SIG-M5 treated with dmso at 0.1 percent for 504 hours (cell line): ENCODE measurements around the gene KATNB1.
"Not testable (repeated sequence)": the region's sequence is repeated elsewhere in the genome, so short reads cannot be mapped to it uniquely, and the experiment has no call there.

ENCODE experiments used
- DNase-seq: peaks from one replicate; lab custom pipeline; 2025; ENCODE audit not compliant: unreplicated experiment; lab: John Stamatoyannopoulos, UW

KATNB1 gene

DNA sequence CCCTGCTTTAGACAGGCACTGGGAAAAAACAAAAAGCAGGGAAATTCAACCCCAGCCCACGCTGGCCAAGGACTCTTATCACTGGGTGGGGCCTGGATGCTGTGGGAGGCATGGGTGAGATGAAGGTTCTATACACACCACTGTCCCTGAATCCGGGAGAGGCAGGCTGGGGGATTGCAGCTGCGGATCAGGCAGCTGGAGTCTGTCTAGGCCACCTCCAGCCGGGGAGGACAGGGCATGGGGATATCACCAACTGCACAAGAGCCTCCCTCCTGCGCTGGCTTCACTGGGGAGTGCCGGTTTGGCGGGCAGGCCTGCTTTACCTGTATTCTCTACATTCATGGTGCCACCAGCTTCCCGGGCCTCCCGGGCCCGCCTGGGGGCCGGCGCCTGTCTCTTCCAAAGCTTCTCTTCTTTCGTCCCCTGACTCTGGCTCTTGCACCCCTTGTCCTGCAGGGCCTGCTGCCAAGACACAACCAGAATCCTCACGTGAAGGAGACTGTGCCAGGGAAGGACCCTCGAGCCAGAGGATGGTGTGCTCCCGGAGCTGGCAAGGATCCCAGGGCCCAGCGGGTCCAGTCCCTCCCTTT, 52.8 kb downstream of the KATNB1 start:
- DNase-seq = no peak

DNA sequence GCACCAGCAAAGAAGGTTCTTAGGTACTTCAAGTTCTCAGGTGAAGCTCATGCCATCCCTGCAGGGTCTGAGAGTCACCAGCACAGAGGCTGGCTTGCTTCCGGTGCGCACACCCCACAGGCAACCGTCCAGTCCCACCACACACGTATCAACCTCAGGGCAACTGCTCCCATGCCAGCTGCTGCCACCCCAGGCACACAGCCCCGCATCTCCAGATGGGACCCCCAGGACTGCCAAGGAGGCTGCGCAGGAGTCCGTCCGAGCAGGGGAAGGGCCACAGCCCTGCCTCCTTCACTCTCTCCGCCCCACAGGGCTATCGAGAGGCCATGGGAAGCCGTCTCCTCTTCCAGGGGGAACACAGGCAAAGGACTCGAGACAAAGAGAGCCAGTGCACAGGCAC, 53.4 kb downstream of the KATNB1 start:
- no peak for DNase-seq

DNA sequence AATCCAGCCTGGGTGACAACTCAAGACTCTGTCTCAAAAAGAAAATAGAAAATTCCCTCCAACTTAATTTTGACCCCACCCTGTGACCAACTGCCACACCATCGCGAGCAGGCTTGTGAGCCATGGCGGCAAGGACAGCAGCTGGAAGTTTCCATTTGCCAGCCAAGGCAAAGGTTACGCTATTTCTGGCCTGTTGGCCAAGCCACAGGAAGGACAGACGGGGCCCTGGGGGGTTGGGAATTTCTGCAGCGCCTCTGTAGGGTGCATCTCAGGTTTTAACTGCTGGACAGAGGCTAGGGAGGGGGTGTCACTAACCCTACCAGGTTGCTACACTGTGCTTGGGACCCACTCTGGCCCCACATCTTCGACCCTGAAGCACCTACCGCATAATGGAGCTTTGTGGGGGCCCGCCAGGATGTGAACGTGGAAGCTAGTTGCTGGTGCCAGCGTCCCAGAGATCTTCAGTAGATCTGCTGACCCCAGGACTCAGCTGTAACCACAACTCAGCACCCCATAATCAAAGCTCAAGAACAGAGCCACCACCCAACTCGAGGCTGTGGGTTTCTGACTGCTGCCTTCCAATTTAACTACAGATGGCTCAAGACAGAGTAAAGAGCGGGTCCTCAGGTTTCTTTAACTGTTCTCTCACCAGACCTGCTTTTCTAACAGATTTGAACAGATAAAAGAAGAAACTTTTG, 55.8 kb downstream of the KATNB1 start:
- DNase-seq = no peak

DNA sequence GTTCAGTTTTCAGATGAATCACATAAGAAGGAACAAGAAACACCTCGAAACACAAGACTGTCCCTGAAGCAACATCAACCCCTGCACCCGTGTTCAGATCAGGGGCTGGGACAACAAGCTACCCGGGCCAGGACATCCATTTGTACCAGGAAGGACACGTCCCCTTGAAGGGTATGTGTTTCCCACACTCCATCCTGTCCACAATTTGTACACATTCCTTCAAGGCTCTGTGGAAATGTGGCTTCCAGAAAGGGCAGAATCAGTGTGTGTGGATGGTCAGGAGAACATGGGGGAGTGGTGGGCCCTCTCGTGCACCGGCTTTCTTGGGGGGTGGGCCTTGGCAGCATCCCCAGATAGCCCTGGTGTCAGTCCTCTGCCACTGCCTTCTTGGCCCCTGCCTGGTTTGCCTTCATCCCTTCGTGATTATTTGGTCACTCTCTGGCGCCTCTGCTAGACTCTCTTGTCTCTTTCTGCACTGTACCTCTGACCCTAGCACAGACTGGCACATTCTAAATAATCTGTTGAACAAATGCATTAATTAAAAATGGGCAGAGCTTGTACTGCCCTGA, 56.4 kb downstream of the KATNB1 start:
- no peak for DNase-seq

DNA sequence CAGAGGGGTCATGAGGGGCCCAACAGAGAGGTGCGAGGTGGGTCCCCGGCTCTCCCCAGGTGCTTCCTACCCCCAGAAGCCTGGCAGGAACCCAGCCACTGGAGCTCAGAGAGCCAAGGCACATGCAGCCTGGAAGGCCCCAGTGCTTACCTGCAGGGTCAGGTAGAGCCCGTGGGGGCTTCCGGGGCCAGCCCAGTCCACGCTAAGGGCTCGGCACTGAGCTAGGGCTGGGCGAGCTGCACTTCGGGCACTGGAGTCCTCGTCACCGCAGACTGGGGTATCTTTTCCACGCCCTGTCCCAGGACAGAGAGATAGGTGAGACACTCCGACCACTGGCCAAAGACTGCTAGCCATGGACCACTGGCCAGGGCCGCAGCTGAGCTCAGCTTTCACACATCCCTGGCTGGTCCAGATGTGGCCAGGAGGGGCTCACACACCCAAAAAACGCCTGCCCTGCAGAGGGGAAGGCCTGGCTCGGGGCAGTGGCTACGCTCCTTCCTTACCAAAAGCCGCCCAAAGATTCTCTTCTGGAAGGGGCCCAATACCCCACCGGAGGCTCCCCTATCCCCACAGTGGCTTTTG, 59.4 kb downstream of the KATNB1 start:
- DNase-seq = no peak

DNA sequence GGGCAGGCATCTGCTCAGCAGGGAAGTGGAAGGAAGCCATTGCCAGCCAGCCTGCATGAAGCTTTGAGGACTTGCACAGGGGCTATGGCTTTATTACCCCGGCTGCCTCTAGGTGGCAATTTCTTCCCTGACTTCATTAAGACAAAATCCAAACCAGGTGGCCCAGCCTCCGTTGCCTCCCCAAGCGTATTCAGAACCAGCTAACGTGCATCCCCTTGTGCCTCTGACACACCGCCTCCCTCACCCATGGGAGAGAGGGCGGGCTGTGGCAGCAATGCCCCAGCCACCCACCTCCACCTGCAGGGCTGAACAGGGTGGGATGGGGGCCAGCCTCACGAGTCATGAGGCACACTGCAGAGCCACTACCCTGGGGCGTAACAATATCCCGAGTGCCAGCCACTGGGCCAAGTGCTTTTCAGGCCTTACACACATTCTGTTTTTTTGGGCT, 59.9 kb downstream of the KATNB1 start:
- DNase-seq = peak; percentile 19

DNA sequence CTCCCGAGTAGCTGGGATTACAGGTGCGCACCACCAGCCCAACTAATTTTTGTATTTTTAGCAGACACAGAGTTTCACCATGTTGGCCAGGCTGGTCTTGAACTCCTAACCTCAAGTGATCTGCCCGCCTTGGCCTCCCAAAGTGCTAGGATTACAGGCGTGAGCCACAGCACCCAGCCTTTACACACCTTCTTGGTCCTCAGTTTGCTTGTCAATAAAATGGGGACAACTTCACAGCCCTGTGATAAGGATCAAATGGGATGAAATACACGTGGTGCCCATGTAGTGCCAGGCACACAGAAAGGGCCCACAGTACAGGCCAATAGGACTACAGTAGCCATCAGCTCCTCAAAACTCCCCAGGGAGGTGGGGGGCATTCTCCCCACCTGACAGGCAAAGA, 60.4 kb downstream of the KATNB1 start:
- not testable (repeated sequence) for DNase-seq

DNA sequence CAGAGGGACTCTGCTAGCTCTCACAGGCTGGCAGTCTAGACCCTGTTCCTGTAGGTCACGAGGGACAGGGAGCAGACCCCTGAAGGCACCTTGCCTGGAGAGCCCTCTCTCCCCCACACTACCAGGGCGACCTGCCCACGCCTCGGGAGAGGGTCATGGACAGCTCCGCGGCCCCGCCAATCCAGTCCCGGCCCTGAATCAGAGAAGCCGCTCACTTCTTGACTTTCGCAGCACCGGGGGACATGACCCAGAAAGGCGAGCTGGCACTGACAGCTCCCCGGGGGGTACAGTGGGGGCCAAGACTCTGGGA, 61.6 kb downstream of the KATNB1 start:
- DNase-seq = no peak

DNA sequence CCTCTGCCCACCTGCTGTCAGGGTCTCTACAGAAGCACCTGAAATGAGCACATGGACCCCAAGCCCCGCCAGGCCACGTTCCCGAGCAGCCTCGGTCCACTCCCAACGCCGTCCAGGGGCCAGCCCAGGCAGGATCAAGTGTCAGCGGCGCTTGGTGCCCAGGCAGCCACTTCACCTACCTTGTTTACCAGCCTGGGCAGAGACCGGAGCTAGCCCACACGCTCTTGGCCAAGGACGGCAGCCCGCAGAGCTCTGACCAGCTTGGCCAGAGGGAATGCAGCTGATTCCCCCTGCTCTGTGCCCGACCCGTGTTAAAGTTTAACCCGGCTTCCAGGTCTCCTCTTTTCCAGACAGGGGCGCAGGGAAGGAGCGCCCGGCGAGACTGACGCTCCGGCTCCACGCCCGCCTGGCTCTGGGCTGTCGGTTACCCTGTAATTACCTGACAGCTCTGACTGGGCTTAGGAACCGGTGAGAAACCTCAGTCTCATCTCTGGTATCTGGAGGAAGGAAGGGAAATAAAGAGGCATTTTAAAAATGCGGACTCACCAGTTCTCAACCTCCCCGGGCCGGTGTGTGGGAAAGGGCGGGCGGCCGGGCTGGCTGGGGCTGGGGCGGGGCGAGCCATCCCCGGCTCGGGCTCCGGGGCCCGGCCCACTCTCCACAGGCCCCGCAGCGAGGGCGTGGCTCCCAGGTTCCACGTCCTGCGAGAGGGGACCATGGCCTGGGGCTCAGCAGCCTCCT, 62.1 kb downstream of the KATNB1 start:
- no peak for DNase-seq

DNA sequence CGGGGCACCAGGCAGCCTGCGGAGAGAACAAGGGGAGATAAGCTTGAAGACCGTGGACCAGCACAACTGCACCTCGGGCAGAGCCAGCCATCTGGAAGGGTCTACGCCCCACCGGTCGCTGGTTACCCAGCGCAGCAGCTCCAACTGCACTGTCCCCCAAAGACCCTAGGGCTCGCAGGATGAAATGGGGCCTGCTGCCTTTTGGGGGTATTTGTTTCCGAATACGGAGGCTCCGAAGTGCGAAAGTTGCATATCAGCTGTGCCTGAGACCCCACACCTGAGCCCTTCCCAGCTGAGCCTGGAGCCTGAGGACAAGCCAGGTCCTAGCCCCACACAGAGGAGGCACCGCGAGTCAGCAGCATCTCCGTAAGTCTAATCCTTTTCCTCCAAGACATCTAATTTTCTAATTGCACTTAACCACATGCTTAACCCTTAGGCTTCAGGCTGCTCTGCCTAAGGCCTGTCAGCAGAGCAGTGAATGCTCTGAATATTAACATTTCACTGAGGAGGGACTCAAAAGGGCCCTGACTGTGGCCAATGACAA, 62.8 kb downstream of the KATNB1 start:
- no peak for DNase-seq

DNA sequence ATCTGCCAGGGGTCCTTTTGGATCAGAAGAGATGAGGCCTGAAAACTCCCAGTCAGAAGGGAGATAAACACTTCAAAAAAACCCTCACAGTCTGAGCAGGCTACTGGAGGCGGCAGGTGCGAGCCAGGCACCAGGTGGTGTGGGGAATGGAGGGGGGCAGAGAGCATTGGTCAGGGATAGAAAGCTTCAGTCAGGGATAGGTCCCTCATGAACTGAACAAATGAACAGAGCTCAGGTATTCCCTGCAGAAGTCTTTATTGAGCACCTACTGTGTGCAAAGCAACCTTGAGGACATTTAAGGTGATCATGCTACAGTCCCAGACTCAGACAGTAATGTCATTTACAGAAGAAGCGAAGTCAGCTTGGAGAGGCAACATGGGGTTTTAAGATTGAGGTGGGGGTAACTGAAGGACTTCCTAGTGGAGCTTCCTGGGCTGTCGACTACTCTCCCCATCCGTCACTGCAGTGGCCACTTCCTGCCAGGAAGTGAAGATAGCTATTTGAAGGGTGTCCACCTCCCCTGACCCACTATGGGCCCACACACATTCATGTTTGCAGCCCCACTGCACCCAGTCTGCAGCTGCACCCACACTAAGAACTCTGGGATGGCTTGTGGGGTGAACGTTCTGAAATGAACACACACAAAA, 63.5 kb downstream of the KATNB1 start:
- no peak for DNase-seq

DNA sequence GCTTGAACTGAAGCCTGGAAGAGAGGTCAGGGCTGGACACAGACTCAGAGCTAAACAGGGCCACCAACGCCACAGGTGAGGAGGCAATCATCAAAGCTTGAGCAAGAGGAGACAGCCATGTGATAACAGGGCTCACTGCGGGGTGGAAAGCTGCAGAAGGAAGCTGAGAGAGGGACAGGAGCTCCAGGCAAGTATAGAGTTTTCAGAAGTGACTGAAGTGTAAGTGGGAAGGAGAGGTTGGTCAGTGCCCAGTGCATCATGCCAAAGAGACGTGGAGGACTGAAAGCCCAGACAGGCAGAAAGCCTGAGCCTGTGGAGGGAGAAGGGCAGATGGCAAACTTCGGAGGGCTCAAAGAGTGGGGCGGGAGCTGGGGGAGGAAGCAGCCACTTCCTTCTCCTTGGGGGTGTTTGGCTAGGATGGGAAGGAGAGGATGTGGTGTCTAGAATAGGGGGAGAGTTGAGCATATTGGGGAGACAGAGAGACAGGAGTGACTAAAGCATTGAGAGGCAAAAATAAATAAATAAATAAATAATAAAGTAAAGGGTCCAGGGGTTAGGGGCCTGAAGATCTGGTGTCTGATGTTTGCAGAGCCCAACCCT, 64.1 kb downstream of the KATNB1 start:
- no peak for DNase-seq

DNA sequence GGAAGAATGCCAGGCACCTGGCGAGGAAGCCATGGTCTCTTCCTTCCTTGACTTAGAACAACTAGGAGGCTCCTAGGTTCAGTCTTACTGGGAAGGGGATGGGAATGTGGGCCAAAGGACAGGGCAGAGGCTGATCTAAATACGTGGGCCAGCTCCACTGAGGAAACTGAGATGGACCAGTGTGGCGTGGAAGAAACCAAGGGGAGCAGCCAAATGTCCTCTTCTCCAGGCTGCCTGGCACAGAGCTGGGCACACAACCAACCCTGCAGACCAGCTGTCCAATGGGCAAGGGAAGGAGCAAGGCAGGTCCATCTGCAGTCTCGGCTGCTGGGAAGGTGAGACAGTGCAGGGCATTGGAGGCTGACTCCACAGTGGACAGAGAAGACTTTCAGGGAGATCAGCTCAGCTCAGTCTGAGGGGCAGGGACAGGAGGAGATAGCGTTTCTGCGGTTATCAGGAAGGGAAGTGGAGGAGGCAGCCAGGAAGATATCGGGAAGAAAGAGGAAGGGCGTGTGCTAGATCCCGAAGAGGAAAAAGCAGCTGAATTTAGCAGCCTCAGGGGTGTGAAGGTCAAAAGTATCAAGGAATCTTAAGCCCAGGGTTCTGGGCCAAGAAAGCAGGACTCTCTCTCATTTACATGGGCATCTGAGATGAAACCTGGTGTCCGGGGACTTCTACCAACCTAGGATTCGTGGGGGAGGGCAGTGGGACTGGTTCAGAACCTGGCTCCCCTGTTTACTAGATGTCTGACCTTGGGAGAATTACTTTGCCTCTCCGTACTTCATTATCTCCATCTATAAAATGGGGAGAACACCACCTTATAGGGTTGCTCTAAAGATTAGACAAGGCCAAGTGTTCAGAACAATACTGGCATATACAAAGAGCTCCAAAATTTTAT, 64.9 kb downstream of the KATNB1 start:
- DNase-seq = no peak

DNA sequence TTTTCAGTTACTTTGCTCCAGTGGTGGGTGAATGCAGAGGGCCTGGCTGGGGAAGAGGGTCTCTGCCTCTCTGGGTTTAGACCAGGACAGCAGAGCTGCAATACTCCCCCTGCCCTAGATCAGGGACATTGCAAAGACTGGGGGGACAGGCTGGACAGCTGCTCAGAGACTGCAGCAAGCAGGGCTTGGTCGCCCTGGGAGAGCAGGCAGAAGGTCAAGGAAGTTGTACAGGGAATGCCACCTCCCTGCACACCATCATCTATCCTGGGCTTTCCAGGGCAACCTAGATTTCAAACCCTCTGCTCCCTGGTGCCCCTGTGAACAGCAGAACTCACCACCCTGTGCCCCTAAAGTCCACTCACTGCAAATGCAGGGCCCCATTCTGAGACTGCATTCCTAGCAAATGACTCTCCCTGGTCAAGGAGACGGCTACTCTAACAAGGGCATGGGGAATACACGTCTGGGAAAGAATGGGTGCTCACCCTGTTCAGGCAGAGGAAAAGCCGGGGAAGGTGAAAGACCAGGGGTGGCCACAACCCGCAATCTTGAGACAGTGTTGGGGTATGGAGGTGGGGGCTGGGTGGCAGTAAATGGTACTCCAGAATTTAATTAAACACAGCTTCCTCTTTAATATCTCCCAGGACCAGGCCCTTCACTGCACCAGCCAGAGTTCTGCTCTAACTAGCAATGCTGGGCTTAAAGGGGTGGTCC, 65.7 kb downstream of the KATNB1 start:
- DNase-seq = no peak

DNA sequence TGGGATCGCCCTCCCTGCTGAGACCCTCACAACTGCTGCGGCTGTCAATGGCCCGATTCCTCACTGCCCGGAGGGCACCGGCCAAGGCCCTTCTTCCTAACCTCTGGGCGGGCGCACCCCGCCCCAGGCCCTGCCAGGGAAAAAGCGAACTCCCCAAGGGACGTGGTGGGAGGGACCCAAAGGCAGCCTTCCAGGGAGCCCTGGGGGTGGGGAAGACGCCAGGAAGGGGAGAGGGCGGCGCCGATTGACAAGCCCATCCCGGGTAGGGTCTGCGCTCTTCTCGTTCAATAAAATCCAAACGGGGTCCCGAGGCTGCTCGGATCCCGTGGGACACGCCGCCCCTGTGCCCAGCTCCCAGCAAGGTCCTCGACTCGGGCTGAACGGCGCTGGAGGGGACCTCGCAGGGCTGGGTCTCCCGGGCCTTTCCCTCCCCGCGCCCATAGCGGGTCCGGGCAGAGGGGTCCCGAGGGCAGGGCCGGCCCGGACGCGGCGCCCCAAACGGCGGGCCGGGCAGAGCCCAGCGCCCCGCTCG, 66.3 kb downstream of the KATNB1 start:
- no peak for DNase-seq

DNA sequence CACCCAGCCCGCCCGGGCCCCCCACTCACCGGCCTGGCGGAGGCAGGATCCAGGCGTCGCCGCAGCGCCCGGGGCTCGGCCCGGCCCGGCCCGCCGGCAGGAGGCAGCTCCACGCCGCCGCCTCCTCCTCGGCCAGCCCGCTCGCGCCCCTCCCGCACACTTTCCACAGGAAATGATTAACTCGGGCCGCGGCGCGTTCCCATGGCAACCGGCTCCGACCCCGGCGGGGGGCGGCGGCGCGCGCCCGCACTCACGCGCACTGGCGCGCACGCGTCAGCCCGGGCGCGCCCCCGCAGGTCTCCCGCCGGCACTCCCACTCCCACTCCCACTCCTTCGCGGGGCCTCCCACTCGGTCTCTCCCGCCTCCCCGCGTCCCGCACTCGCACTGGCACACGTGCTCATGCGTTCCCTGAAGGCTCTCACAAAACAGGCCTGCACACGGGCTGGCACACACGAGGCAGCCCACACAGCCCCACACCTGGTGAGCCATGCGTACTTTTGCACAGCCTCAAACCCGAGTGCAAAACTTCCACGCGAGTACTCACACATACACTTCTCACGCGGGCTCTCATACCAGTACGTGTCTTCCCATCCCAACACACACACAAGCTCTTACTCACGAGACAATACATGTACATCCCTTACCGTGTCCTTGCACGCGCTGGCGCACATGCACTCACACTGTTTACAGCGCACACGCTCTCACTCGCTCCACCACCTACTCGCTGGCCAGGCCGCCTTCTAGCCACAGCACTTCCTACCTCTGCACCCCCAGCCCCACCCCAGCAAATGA, 67.0 kb downstream of the KATNB1 start, which contains the start of gene KIFC3:
TSS of gene KIFC3 (minus strand) at position 151 of the 793 bp plus-strand sequence. CDS start 4,248 bp downstream, outside the sequence.
- no peak for DNase-seq

DNA sequence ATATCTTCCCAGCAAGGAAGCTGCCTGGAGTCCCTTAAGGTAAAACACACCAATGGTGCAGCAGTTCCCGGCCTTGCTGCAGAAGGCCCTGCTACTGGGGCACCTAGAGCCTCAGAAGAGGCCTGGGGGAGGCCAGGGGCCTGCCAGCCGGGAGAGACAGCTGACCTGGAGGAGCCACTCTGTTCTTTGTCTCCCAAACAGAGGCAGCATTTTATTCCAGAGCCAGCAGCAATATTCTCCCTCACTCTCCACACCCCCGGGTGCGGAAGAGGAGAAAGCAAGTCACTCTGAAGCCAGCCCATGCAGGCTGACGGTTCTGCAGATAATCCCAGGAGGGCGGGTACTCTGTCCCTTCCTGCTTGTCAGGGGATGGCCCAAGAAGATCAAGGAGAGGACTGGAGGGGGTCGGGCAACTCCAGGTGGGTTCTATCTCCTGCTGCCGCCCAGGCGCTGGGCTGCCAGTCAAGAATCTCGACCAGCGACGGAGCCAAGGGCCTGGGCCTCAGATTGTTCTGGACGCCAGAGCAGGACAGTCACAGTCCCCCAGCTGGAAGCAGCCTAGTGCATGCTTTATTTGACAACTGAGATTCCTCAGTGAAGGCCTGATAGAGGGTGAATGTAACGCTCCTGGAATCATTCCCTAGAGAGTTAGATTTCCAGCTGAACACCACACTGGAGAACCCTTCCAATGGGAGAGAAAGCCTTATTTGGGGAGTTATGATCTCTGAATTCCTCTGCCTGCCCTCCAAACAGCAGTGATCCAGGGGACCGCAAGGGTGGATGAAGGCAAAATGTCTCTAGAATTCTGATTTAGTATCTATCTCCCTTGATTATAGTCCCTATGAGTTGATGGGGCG, 67.8 kb downstream of the KATNB1 start:
- no peak for DNase-seq
